Keratinocyte (primary cell): ENCODE measurements around the gene SLC17A4. TPM values are rescaled to one million over a fixed set of nuclear protein-coding genes. Genes with fewer than 3 reads are reported as not detected.

Experiments used
- DNase-seq: peaks from one replicate; pipeline ENCODE4 v3.0.0-alpha.2; 2011; ENCODE audit warnings: low read depth, missing footprints, low spot score
- FAIRE-seq: peaks from 2 replicates; lab custom pipeline; 2011; peaks lifted over from hg19 to GRCh38; lab: Jason Lieb, UNC
- H2AFZ ChIP-seq: 2 replicates; pipeline ENCODE4 v1.6.0; 2012; ENCODE audit warnings: low read length, control low read depth, inconsistent platforms; ENCODE audit not compliant: control insufficient read depth
- H3K27ac ChIP-seq: 2 replicates; pipeline ENCODE4 v1.5.1; 2011; ENCODE audit warnings: low read length; ENCODE audit not compliant: control insufficient read depth, insufficient read depth
- H3K27me3 ChIP-seq: 3 replicates; pipeline ENCODE4 v1.6.0; 2011; ENCODE audit warnings: low read length; ENCODE audit not compliant: control insufficient read depth, insufficient read depth; ENCODE audit errors: extremely low read depth
- H3K36me3 ChIP-seq, 2 experiments: 2 replicates in 1 of 2; 3 replicates in 1 of 2; pipeline ENCODE4 v1.5.1; 2011; ENCODE audit warnings: low read length in 2 of 2, mild to moderate bottlenecking in 1 of 2; ENCODE audit not compliant: control insufficient read depth in 2 of 2, insufficient read depth in 2 of 2; ENCODE audit errors: extremely low read depth in 1 of 2
- H3K4me1 ChIP-seq: 3 replicates; pipeline ENCODE4 v1.5.1; 2011; ENCODE audit warnings: low read length; ENCODE audit not compliant: control insufficient read depth, insufficient read depth; ENCODE audit errors: extremely low read depth
- H3K4me2 ChIP-seq: 3 replicates; pipeline ENCODE4 v1.6.0; 2011; ENCODE audit warnings: low read depth, low read length; ENCODE audit not compliant: control insufficient read depth, insufficient read depth; ENCODE audit errors: extremely low read depth
- H3K4me3 ChIP-seq, 3 experiments: fragments of 200-600 bp in 1 of 3; sonication (generic) in 1 of 3; 2 replicates in 2 of 3; 3 replicates in 1 of 3; pipeline ENCODE4 v1.5.1; 2011 to 2016; ENCODE audit warnings: low read length in 3 of 3, mild to moderate bottlenecking in 3 of 3, control low read depth in 2 of 3, inconsistent platforms in 1 of 3, low read depth in 1 of 3, mixed read lengths in 1 of 3, mixed run types in 1 of 3, moderate library complexity in 1 of 3; ENCODE audit not compliant: control insufficient read depth in 2 of 3, insufficient read depth in 2 of 3; ENCODE audit errors: extremely low read depth in 1 of 3
- H3K79me2 ChIP-seq: 2 replicates; pipeline ENCODE4 v1.6.0; 2012; ENCODE audit warnings: low read length; ENCODE audit not compliant: control insufficient read depth, insufficient read depth
- H3K9ac ChIP-seq: 3 replicates; pipeline ENCODE4 v1.6.0; 2011; ENCODE audit warnings: low read length; ENCODE audit not compliant: control insufficient read depth, insufficient read depth; ENCODE audit errors: extremely low read depth
- H3K9me1 ChIP-seq: 3 replicates; pipeline ENCODE4 v1.6.0; 2011; ENCODE audit warnings: low read length; ENCODE audit not compliant: control insufficient read depth, insufficient read depth; ENCODE audit errors: extremely low read depth
- H3K9me3 ChIP-seq: 2 replicates; pipeline ENCODE4 v1.5.1; 2012; ENCODE audit warnings: low read depth, low read length; ENCODE audit not compliant: control insufficient read depth
- H4K20me1 ChIP-seq: 3 replicates; pipeline ENCODE4 v1.6.0; 2011; ENCODE audit warnings: low read length; ENCODE audit not compliant: control insufficient read depth, insufficient read depth; ENCODE audit errors: extremely low read depth
- CTCF ChIP-seq, 3 experiments: IDR thresholded peaks in 1 of 3; conservative IDR thresholded peaks in 1 of 3; optimal IDR thresholded peaks in 1 of 3; 2 replicates in 2 of 3; 3 replicates in 1 of 3; pipeline versions ENCODE3 to v1.5.1; 2011; ENCODE audit warnings: low read length in 3 of 3, mild to moderate bottlenecking in 3 of 3, moderate library complexity in 2 of 3, control low read depth in 1 of 3, inconsistent platforms in 1 of 3; ENCODE audit not compliant: insufficient read depth in 2 of 3; ENCODE audit errors: extremely low read depth in 1 of 3
- EZH2 ChIP-seq: IDR thresholded peaks from one replicate; pipeline ENCODE4 v1.6.1; 2012; ENCODE audit warnings: inconsistent platforms, mild to moderate bottlenecking, low read length, moderate library complexity
- dilution Hi-C: fragments of 300-500 bp; cut with MboI; formaldehyde crosslinking; loops from one replicate; pipeline ENCODE4 v1.7.0; 2020; ENCODE audit warnings: low sequenced_read_pairs; ENCODE audit not compliant: extremely low pct_ligation_motif_present
- polyA plus RNA-seq, 5 experiments: library from polyadenylated mRNA; depleted of rRNA in 3 of 5; stranded (reverse) in 3 of 5; stranded (forward) in 1 of 5; unstranded in 1 of 5; fragments of >200 nt; gene quantifications; 1 replicate in 1 of 5; 2 replicates in 3 of 5; 3 replicates in 1 of 5; pipeline versions ENCODE4 v1.2.1 to v1.2.3, GENCODE V29; 2011 to 2012; ENCODE audit warnings: missing spikeins in 2 of 5, low read depth in 1 of 5, low replicate concordance in 1 of 5

The SLC17A4 gene
- polyA plus RNA-seq, 1 donor (not counting 4 experiments of a cell fraction or from before 2014, with no cell fraction given) = not detected

DNA sequence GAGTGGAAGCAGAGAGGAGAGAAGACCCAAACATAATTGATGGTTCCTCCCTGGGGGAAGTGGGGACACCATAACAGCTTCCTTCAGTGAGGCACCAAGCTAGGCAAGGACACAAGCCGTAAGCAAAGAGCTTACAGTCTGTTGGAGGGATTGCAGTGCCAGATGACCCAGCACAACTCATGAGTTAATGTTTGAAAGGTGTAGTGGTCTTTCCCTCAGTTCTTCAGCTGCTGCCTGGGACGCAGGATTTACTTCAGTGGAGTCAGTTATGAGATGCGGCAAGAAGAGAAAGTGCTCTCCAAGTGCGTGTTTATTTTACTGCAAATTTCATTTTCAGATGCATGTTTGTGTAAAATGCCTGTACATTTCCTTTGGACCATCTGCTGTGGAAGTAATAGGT lies 38.7 kb upstream of the SLC17A4 start:
- H3K79me2 ChIP-seq = no peaks in the 10 kb centered on the region
- no peaks in the 10 kb centered on the region for H3K4me1 ChIP-seq
- no peak overlapping the region for H3K4me3 ChIP-seq
- no peak for FAIRE-seq
- H2AFZ ChIP-seq = no peak overlapping the region
- dilution Hi-C loops = no loop called here
- no peak overlapping the region for H3K27ac ChIP-seq
- TF ChIP-seq CTCF (optimal IDR thresholded peaks at IDR 0.05 in 1 of 3, IDR thresholded peaks at IDR 0.05 in 1 of 3, conservative IDR thresholded peaks at IDR 0.05 in 1 of 3; ENCODE audit: extremely low read depth in 1 of 3, insufficient read depth in 2 of 3, low read length in 3 of 3) (no peak), EZH2 (no peak)
- H3K4me2 ChIP-seq = no peak overlapping the region
- no peaks in the 10 kb centered on the region for H3K36me3 ChIP-seq
- no peak overlapping the region for H3K9ac ChIP-seq
- no peaks in the 10 kb centered on the region for H3K9me1 ChIP-seq
- H3K9me3 ChIP-seq = no peaks in the 10 kb centered on the region
- no peak for DNase-seq
- no peaks in the 10 kb centered on the region for H3K27me3 ChIP-seq
- H4K20me1 ChIP-seq = no peaks in the 10 kb centered on the region

- Histone ChIP-seq H3K4me3 (no peak overlapping the region), H3K27ac (no peak overlapping the region), H3K27me3 (no peaks in the 10 kb centered on the region), H3K9me1 (no peaks in the 10 kb centered on the region), H3K79me2 (no peaks in the 10 kb centered on the region), H3K36me3 (no peaks in the 10 kb centered on the region), H2AFZ (no peak overlapping the region), H3K4me2 (no peak overlapping the region), H4K20me1 (no peaks in the 10 kb centered on the region), H3K9me3 (no peaks in the 10 kb centered on the region), H3K4me1 (no peaks in the 10 kb centered on the region), H3K9ac (no peak overlapping the region)
- dilution Hi-C loops = no loop called here
- no peak for DNase-seq
- FAIRE-seq = peak; percentile 5
- TF ChIP-seq CTCF (optimal IDR thresholded peaks at IDR 0.05 in 1 of 3, IDR thresholded peaks at IDR 0.05 in 1 of 3, conservative IDR thresholded peaks at IDR 0.05 in 1 of 3; ENCODE audit: extremely low read depth in 1 of 3, insufficient read depth in 2 of 3, low read length in 3 of 3) (peak in 2 of 3 experiments; percentile 45), EZH2 (no peak)
These were observed 36.4 kb upstream of the SLC17A4 start for GRCh38 chr6:25717866-25718740.
